ENCODE data around the gene PMIS2.

Gene PMIS2

GRCh38 chr19:35633727-35634440 lies 47.9 kb downstream of the PMIS2 start:
- DNase-seq (ENCODE audit: low spot score) = no peak

- DNase-seq (ENCODE audit: low spot score) = no peak
These were observed 50.7 kb downstream of the PMIS2 start for GRCh38 chr19:35636651-35637050.

All from RKO (cell line).